Tibial nerve (tissue), 4 donors: Measurements from ENCODE around the gene ARHGEF1. TPM values are rescaled to one million over a fixed set of nuclear protein-coding genes. Genes with fewer than 3 reads are reported as not detected.
"Not testable (repeated sequence)": the region's sequence is repeated elsewhere in the genome, so short reads cannot be mapped to it uniquely, and the experiment has no call there.

Source experiments
- DNase-seq, 2 donors: peaks; one replicate each; pipeline ENCODE4 v3.0.0-alpha.2; 2019; ENCODE audit warnings: low spot score in 2 of 2
- H3K27ac ChIP-seq, 4 donors: fragments of 200-600 bp; sonication (generic) in 3 of 4; one replicate each; pipeline ENCODE4 v1.5.1; 2017 to 2019; ENCODE audit warnings: mild to moderate bottlenecking in 1 of 4
- H3K27me3 ChIP-seq, 2 donors: fragments of 200-600 bp; sonication (generic) in 1 of 2; one replicate each; pipeline versions ENCODE4 v1.5.1 to v1.6.0; 2017 to 2019
- H3K36me3 ChIP-seq, 3 donors: fragments of 200-600 bp; sonication (generic); one replicate each; pipeline ENCODE4 v1.5.1; 2018 to 2019
- H3K4me1 ChIP-seq, 4 donors: fragments of 200-600 bp; sonication (generic) in 3 of 4; one replicate each; pipeline ENCODE4 v1.5.1; 2017 to 2019
- H3K4me3 ChIP-seq, 4 donors: fragments of 200-600 bp; sonication (generic) in 3 of 4; one replicate each; pipeline ENCODE4 v1.5.1; 2017 to 2019; ENCODE audit warnings: mild to moderate bottlenecking in 1 of 4, moderate library complexity in 1 of 4
- H3K9me3 ChIP-seq, 4 donors: fragments of 200-600 bp; sonication (generic) in 3 of 4; one replicate each; pipeline ENCODE4 v1.5.1; 2017 to 2019
- CTCF ChIP-seq, 5 experiments: fragments of 200-600 bp in 3 of 5; fragments of 450-650 bp in 2 of 5; sonication (generic) in 3 of 5; IDR thresholded peaks; one replicate each; pipeline ENCODE4 v1.5.1; 2016 to 2019; ENCODE audit warnings: antibody characterized with exemption in 5 of 5, mild to moderate bottlenecking in 3 of 5, moderate library complexity in 2 of 5
- EP300 ChIP-seq, 2 donors: sonication (generic); formaldehyde crosslinking; IDR thresholded peaks; one replicate each; pipeline ENCODE4 v1.6.1; 2017; ENCODE audit warnings: antibody characterized with exemption in 2 of 2, mild to moderate bottlenecking in 1 of 2
- POLR2A ChIP-seq, 2 donors: fragments of 450-650 bp; IDR thresholded peaks; one replicate each; pipeline ENCODE4 v1.6.1; 2017; ENCODE audit warnings: antibody characterized with exemption in 2 of 2, mild to moderate bottlenecking in 2 of 2, moderate library complexity in 2 of 2
- WGBS, 2 donors: methylation state at CpG; one replicate each; pipeline ENCODE4 v1.1.5; 2018; 5-methylcytosine and 5-hydroxymethylcytosine counted together
- total RNA-seq, 4 donors: library from RNA; depleted of rRNA; stranded (reverse); fragments of >200 nt; gene quantifications; one replicate each; pipeline ENCODE4 v1.1.0, GENCODE V29; 2016

The ARHGEF1 gene
- total RNA-seq, 4 donors from 2014 or later: 68.4 to 225 (median 121) TPM

DNA sequence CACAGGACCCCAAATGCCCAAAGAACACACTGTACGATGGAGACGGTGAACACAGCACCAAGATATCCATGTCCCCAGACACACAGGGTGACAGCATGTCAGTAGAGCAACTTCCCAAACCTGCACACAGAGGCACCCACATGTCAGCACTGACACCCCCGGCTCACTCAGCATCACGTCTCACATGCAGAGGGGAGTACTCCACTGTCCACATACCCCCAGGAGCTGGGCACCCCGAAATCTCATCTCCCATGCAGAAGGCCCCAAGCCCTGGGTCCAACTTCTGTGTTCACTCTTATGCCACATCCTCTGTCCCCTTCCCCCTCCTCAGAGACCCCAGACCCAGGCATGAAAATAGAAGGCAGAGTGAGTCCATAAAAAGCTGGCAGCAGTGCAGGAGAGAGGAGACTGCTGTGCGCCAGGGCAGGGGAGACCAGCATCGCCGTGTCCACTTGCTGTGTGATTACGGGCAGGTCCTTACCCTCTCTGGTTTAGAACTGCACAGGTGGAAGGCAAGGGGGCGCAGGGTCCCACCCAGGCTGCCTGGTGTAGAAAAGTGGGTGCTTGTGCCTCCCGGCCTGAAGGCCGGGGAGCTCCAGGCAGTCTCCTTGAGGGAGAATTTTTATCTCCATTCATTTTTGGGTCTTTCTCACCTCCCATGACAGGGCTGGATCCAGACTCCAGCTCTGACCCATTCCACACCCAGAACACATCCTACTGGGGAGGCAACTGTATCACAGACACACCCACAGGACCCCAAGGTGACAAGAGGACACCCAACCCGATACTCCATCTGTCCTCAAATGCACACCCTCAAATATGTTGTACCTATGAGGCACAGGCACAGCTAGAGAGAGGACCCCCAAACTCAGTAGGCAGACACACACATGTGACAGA is 28.3 kb downstream of the ARHGEF1 start:
- no peak for TF ChIP-seq POLR2A (IDR thresholded peaks at IDR 0.05)
- no peak for TF ChIP-seq CTCF (IDR thresholded peaks at IDR 0.05)
- no peak for TF ChIP-seq EP300 (IDR thresholded peaks at IDR 0.05)
- WGBS, 2 donors: 55 to 62% methylated on average over 11 to 13 of the region's 13 CpGs
- no peak for DNase-seq
- Histone ChIP-seq H3K27me3 (peaks cover 0 to 46% of the 10 kb centered on the region in 2 donors), H3K4me3 (no peak overlapping the region), H3K27ac (no peak overlapping the region), H3K9me3 (no peaks in the 10 kb centered on the region), H3K4me1 (peaks cover 0 to 18% (median 6%) of the 10 kb centered on the region in 4 donors), H3K36me3 (peaks cover 0 to 22% (median 2%) of the 10 kb centered on the region in 3 donors)

- TF ChIP-seq POLR2A (IDR thresholded peaks at IDR 0.05) (no peak), EP300 (IDR thresholded peaks at IDR 0.05) (no peak), CTCF (IDR thresholded peaks at IDR 0.05) (no peak)
- peaks cover 0 to 13% (median 0%) of the 10 kb centered on the region in 3 donors for H3K36me3 ChIP-seq
- WGBS, 2 donors: 12 to 13% methylated on average over 15 to 21 of the region's 29 CpGs
- DNase-seq: no peak
- peaks cover 0 to 55% of the 10 kb centered on the region in 2 donors for H3K27me3 ChIP-seq
- peaks cover 0 to 18% (median 6%) of the 10 kb centered on the region in 4 donors for H3K4me1 ChIP-seq
- H3K4me3 ChIP-seq: no peak overlapping the region
- no peak overlapping the region for H3K27ac ChIP-seq
- H3K9me3 ChIP-seq: no peaks in the 10 kb centered on the region
These were observed 29.1 kb downstream of the ARHGEF1 start for GRCh38 chr19:41911889-41912731.

- Histone ChIP-seq H3K4me1 (peaks cover 0 to 18% (median 6%) of the 10 kb centered on the region in 4 donors), H3K9me3 (no peaks in the 10 kb centered on the region), H3K27me3 (peaks cover 0 to 64% of the 10 kb centered on the region in 2 donors), H3K27ac (no peak overlapping the region), H3K4me3 (no peak overlapping the region), H3K36me3 (peaks cover 0 to 4% (median 0%) of the 10 kb centered on the region in 3 donors)
- DNase-seq: no peak
- WGBS, 2 donors: 1 to 2% methylated on average over 43 to 51 of the region's 51 CpGs
- TF ChIP-seq POLR2A (IDR thresholded peaks at IDR 0.05): no peak
- TF ChIP-seq CTCF (IDR thresholded peaks at IDR 0.05): no peak
- TF ChIP-seq EP300 (IDR thresholded peaks at IDR 0.05): no peak
These were observed 30.0 kb downstream of the ARHGEF1 start for GRCh38 chr19:41912899-41913537.

- 7 to 9% methylated on average over 20 to 21 of the region's 21 CpGs for WGBS, 2 donors
- DNase-seq: no peak
- Histone ChIP-seq H3K4me3 (no peak overlapping the region), H3K36me3 (no peaks in the 10 kb centered on the region), H3K4me1 (peaks cover 0 to 18% (median 6%) of the 10 kb centered on the region in 4 donors), H3K27me3 (peaks cover 0 to 71% of the 10 kb centered on the region in 2 donors), H3K27ac (no peak overlapping the region), H3K9me3 (no peaks in the 10 kb centered on the region)
- no peak for TF ChIP-seq EP300 (IDR thresholded peaks at IDR 0.05)
- TF ChIP-seq CTCF (IDR thresholded peaks at IDR 0.05): no peak
- TF ChIP-seq POLR2A (IDR thresholded peaks at IDR 0.05): no peak
These were observed 30.8 kb downstream of the ARHGEF1 start for GRCh38 chr19:41913538-41914423.

DNA sequence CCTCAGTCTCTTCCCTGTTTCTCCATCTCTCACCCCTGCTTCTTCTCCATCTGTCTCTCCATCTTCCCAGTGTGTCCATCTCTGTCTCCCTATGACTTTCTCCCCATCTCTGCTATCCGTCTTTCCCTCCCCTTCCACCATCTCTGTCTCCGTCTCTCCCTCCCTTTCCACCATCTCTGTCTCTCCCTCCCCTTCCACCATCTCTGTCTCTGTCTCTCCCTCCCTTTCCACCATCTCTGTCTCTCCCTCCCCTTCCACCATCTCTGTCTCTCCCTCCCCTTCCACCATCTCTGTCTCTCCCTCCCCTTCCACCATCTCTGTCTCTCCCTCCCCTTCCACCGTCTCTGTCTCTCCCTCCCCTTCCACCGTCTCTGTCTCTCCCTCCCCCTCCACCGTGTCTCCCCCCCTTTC is 31.4 kb downstream of the ARHGEF1 start:
- WGBS, 2 donors: 3 to 5% methylated on average over 3 to 5 of the region's 5 CpGs
- not testable (repeated sequence) for DNase-seq, H3K9me3 ChIP-seq, H3K4me3 ChIP-seq, H3K27ac ChIP-seq, H3K36me3 ChIP-seq
- Histone ChIP-seq H3K4me1 (peaks cover 0 to 18% (median 6%) of the 10 kb centered on the region in 4 donors), H3K27me3 (peaks cover 0 to 78% of the 10 kb centered on the region in 2 donors)
